PFSK-1 (cell line): ENCODE measurements around the gene SPEM2.

Source experiments
- FOXP2 ChIP-seq: optimal IDR thresholded peaks from 2 replicates; pipeline ENCODE3; 2011; ENCODE audit warnings: borderline replicate concordance, control low read depth, inconsistent platforms; ENCODE audit not compliant: insufficient read depth; ENCODE audit errors: extremely low read length, extremely low read depth
- POLR2AphosphoS5 ChIP-seq: IDR thresholded peaks from 2 replicates; pipeline ENCODE4 v1.6.1; 2012; ENCODE audit warnings: low read depth, mild to moderate bottlenecking, control low read depth, low read length, moderate library complexity
- REST ChIP-seq, 2 experiments: IDR thresholded peaks; 2 replicates each; pipeline versions ENCODE4 v1.6.1 to v1.8.0; 2011 to 2012; ENCODE audit warnings: low read depth in 2 of 2, low read length in 2 of 2, control low read depth in 1 of 2, inconsistent platforms in 1 of 2, mild to moderate bottlenecking in 1 of 2, moderate library complexity in 1 of 2; ENCODE audit not compliant: insufficient read depth in 1 of 2
- SIN3A ChIP-seq: IDR thresholded peaks from 2 replicates; pipeline ENCODE4 v1.6.1; 2012; ENCODE audit warnings: mild to moderate bottlenecking, low read length, moderate library complexity, borderline replicate concordance; ENCODE audit not compliant: insufficient read depth
- TAF1 ChIP-seq: IDR thresholded peaks from 2 replicates; pipeline ENCODE4 v1.6.1; 2012; ENCODE audit warnings: low read length, control low read depth, borderline replicate concordance; ENCODE audit not compliant: insufficient read depth

The SPEM2 gene

GRCh38 chr17:7476951-7477350, 51.5 kb downstream of the SPEM2 start:
- TF ChIP-seq REST (IDR thresholded peaks at IDR 0.05; ENCODE audit: insufficient read depth in 1 of 2, low read depth in 2 of 2, low read length in 2 of 2): no peak
- TF ChIP-seq POLR2AphosphoS5: no peak
- no peak for TF ChIP-seq TAF1
- TF ChIP-seq SIN3A: no peak
- TF ChIP-seq FOXP2: no peak
